ENCODE data around the gene PARD3B.

DNA sequence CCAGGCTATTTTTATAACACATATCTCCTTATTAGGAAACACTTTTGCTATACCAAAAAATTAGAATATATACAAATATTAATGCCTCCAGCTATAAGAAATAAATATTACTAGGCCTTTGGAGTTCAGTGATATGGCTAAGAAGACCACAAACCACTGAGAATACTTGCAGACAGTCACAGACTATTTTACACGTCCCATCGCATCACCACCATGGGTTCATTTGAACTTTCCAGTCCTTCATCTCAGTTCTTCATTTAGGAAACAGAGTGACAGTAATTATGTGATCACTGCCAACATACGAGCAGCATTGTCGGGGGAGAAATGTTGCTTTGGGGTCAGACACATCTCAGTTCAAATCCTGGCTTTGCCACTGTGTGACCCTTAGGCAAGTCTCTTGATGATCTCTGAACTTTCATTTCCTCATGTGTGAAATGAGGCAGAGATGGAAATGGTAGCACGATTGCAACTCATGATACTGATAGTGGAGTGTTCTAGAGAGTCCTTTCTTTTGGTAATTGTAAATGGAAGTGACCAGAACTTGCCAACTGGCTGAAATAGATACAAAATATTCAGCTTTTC lies 998.1 kb downstream of the PARD3B start:
- TF ChIP-seq, protein P1, sequence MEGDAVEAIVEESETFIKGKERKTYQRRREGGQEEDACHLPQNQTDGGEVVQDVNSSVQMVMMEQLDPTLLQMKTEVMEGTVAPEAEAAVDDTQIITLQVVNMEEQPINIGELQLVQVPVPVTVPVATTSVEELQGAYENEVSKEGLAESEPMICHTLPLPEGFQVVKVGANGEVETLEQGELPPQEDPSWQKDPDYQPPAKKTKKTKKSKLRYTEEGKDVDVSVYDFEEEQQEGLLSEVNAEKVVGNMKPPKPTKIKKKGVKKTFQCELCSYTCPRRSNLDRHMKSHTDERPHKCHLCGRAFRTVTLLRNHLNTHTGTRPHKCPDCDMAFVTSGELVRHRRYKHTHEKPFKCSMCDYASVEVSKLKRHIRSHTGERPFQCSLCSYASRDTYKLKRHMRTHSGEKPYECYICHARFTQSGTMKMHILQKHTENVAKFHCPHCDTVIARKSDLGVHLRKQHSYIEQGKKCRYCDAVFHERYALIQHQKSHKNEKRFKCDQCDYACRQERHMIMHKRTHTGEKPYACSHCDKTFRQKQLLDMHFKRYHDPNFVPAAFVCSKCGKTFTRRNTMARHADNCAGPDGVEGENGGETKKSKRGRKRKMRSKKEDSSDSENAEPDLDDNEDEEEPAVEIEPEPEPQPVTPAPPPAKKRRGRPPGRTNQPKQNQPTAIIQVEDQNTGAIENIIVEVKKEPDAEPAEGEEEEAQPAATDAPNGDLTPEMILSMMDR (IDR thresholded peaks at IDR 0.05): no peak
- TF ChIP-seq POLR2A (IDR thresholded peaks at IDR 0.05): no peak
